GM12878 (cell line): ENCODE measurements around the gene NHSL2. TPM values are rescaled to one million over a fixed set of nuclear protein-coding genes. Genes with fewer than 3 reads are reported as not detected.

Source experiments
- BHLHE40 ChIP-seq, 2 experiments: fragments of 450-650 bp in 1 of 2; IDR thresholded peaks; 2 replicates each; pipeline ENCODE4 v1.6.1; 2011 to 2017; ENCODE audit warnings: low read depth in 2 of 2, borderline replicate concordance in 1 of 2, improper control_type of control experiment in 1 of 2, low read length in 1 of 2, mild to moderate bottlenecking in 1 of 2
- CTCF ChIP-seq, 3 experiments: IDR thresholded peaks in 2 of 3; conservative IDR thresholded peaks in 1 of 3; 2 replicates each; pipeline ENCODE4 v1.5.1; 2011; ENCODE audit warnings: low read depth in 3 of 3, low read length in 3 of 3, mild to moderate bottlenecking in 3 of 3, control low read depth in 2 of 3, moderate library complexity in 2 of 3, inconsistent platforms in 1 of 3, mixed read lengths in 1 of 3; ENCODE audit not compliant: control insufficient read depth in 2 of 3, insufficient read depth in 1 of 3; ENCODE audit errors: extremely low read depth in 1 of 3
- KLF5 ChIP-seq: fragments of 450-650 bp; IDR thresholded peaks from 2 replicates; pipeline ENCODE4 v1.6.1; 2014; ENCODE audit warnings: mild to moderate bottlenecking; ENCODE audit not compliant: partially characterized antibody
- NBN ChIP-seq: fragments of 450-650 bp; IDR thresholded peaks from 2 replicates; pipeline ENCODE4 v1.6.1; 2016
- RAD21 ChIP-seq: IDR thresholded peaks from 2 replicates; pipeline ENCODE4 v1.6.1; 2011; ENCODE audit warnings: mild to moderate bottlenecking, low read depth, low read length, moderate library complexity; ENCODE audit not compliant: insufficient read depth
- SP1 ChIP-seq: IDR thresholded peaks from one replicate; pipeline ENCODE4 v1.6.1; 2011; ENCODE audit warnings: low read depth, low read length
- STAT1 ChIP-seq: fragments of 450-650 bp; conservative IDR thresholded peaks from 2 replicates; pipeline ENCODE4 v1.6.1; 2014; ENCODE audit warnings: antibody characterized with exemption, mild to moderate bottlenecking
- SUPT20H ChIP-seq: IDR thresholded peaks from 2 replicates; pipeline ENCODE4 v1.6.1; 2011; ENCODE audit warnings: low read depth, mild to moderate bottlenecking, low read length, moderate library complexity, borderline replicate concordance; ENCODE audit not compliant: control insufficient read depth
- YY1 ChIP-seq: IDR thresholded peaks from 2 replicates; pipeline ENCODE4 v1.6.1; 2011; ENCODE audit warnings: low read depth, mild to moderate bottlenecking, low read length
- ZNF687 ChIP-seq: fragments of 450-650 bp; IDR thresholded peaks from 2 replicates; pipeline ENCODE4 v1.6.1; 2017; ENCODE audit warnings: mild to moderate bottlenecking, moderate library complexity
- polyA plus RNA-seq, 11 experiments: library from polyadenylated mRNA; depleted of rRNA in 4 of 11; unstranded in 6 of 11; stranded (reverse) in 5 of 11; fragments of >200 nt; fragmentation: Nextera tagmentation in 4 of 11; fragmentation: Illumina TruSeq in 1 of 11; extraction: Ambion mirVana in 4 of 11; extraction: Trizol in 1 of 11; gene quantifications; 1 replicate in 1 of 11; 2 replicates in 10 of 11; pipeline versions ENCODE4 v1.2.1 to v1.2.3, GENCODE V29; 2011 to 2016; ENCODE audit warnings: inconsistent platforms in 2 of 11, missing spikeins in 2 of 11, low read depth in 1 of 11
- total RNA-seq, 4 experiments: library from RNA; depleted of rRNA in 3 of 4; stranded (reverse); fragments of >200 nt in 3 of 4; fragmentation: Illumina TruSeq in 1 of 4; extraction: Trizol in 1 of 4; gene quantifications; 2 replicates each; pipeline versions ENCODE4 v1.2.1 to v1.2.3, GENCODE V29; 2013 to 2021

Gene NHSL2
- total and polyA plus RNA-seq, 10 of the 15 experiments (the other 5 are each of a cell fraction or from before 2014, with no cell fraction given) = 0.05 to 0.53 (median 0.07) TPM; not detected in 2

- TF ChIP-seq CTCF (IDR thresholded peaks at IDR 0.05 in 2 of 3, conservative IDR thresholded peaks at IDR 0.05 in 1 of 3; ENCODE audit: control insufficient read depth in 2 of 3, extremely low read depth in 1 of 3, insufficient read depth in 1 of 3, low read depth in 3 of 3, low read length in 3 of 3) (no peak), SP1 (no peak), KLF5 (no peak), NBN (no peak), BHLHE40 (IDR thresholded peaks at IDR 0.05; ENCODE audit: borderline replicate concordance in 1 of 2, low read depth in 2 of 2, low read length in 1 of 2) (no peak), ZNF687 (no peak), STAT1 (no peak), YY1 (no peak), SUPT20H (no peak), RAD21 (no peak)
Observed at GRCh38 chrX:72130156-72130761, 219.6 kb downstream of the NHSL2 start (continued).
